Neuronal stem cell (in vitro differentiated cells): ENCODE results near the gene OLIG1.

Experiments
- DNase-seq: peaks from one replicate; pipeline ENCODE4 v3.0.0-alpha.2; 2013; ENCODE audit warnings: low spot score
- H2AFZ ChIP-seq: one replicate; pipeline ENCODE4 v1.6.1; 2013; ENCODE audit warnings: mild to moderate bottlenecking, low read length, inconsistent platforms
- H2AK5ac ChIP-seq: 2 replicates; pipeline ENCODE4 v1.6.1; 2013; ENCODE audit warnings: low read depth, mild to moderate bottlenecking, inconsistent platforms, low read length, moderate library complexity, mixed read lengths
- H2BK120ac ChIP-seq: 2 replicates; pipeline ENCODE4 v1.6.1; 2013; ENCODE audit warnings: low read depth, mild to moderate bottlenecking, inconsistent platforms, low read length, moderate library complexity, mixed read lengths
- H2BK12ac ChIP-seq: one replicate; pipeline ENCODE4 v1.6.1; 2013; ENCODE audit warnings: low read length, inconsistent platforms
- H2BK15ac ChIP-seq: 2 replicates; pipeline ENCODE4 v1.6.1; 2013; ENCODE audit warnings: mild to moderate bottlenecking, low read length, inconsistent platforms, mixed read lengths
- H2BK5ac ChIP-seq: one replicate; pipeline ENCODE4 v1.6.1; 2013; ENCODE audit warnings: inconsistent platforms, mild to moderate bottlenecking, low read length, moderate library complexity
- H3K14ac ChIP-seq: one replicate; pipeline ENCODE4 v1.6.1; 2013; ENCODE audit warnings: low read length, inconsistent platforms
- H3K18ac ChIP-seq: 2 replicates; pipeline ENCODE4 v1.6.1; 2013; ENCODE audit warnings: low read length, inconsistent platforms
- H3K23ac ChIP-seq: 2 replicates; pipeline ENCODE4 v1.6.1; 2013; ENCODE audit warnings: low read depth, mild to moderate bottlenecking, mixed read lengths, low read length, inconsistent platforms; ENCODE audit not compliant: poor library complexity
- H3K27ac ChIP-seq: replicated peaks from 3 replicates; pipeline ENCODE4 v1.5.1; 2013; ENCODE audit warnings: low read length, inconsistent platforms
- H3K27me3 ChIP-seq, 3 experiments: 2 replicates each; pipeline ENCODE4 v1.6.1; 2013; ENCODE audit warnings: low read length in 3 of 3, mild to moderate bottlenecking in 2 of 3, inconsistent platforms in 1 of 3, low read depth in 1 of 3, mixed read lengths in 1 of 3, moderate library complexity in 1 of 3; ENCODE audit not compliant: control insufficient read depth in 3 of 3, insufficient read depth in 3 of 3
- H3K36me3 ChIP-seq, 2 donors: replicated peaks in 1 of 2; 2 replicates each; pipeline ENCODE4 v1.6.1; 2013; ENCODE audit warnings: low read length in 2 of 2; ENCODE audit not compliant: control insufficient read depth in 2 of 2, insufficient read depth in 2 of 2
- H3K4ac ChIP-seq: 2 replicates; pipeline ENCODE4 v1.6.1; 2013; ENCODE audit warnings: inconsistent platforms, mild to moderate bottlenecking, low read length, moderate library complexity
- H3K4me1 ChIP-seq, 2 donors: 1 replicate in 1 of 2; 2 replicates in 1 of 2; pipeline ENCODE4 v1.6.1; 2013; ENCODE audit warnings: low read length in 2 of 2, low read depth in 1 of 2; ENCODE audit not compliant: control insufficient read depth in 2 of 2, insufficient read depth in 1 of 2
- H3K4me2 ChIP-seq: one replicate; pipeline ENCODE4 v1.6.1; 2013; ENCODE audit warnings: mild to moderate bottlenecking, low read length, inconsistent platforms; ENCODE audit not compliant: insufficient read depth, poor library complexity, severe bottlenecking
- H3K4me3 ChIP-seq, 2 donors: 2 replicates each; pipeline ENCODE4 v1.5.1; 2013; ENCODE audit warnings: low read length in 2 of 2, mild to moderate bottlenecking in 2 of 2, inconsistent platforms in 1 of 2, moderate library complexity in 1 of 2
- H3K79me1 ChIP-seq: one replicate; pipeline ENCODE4 v1.6.1; 2013; ENCODE audit warnings: low read depth, mild to moderate bottlenecking, inconsistent platforms, low read length, moderate library complexity
- H3K9ac ChIP-seq: one replicate; pipeline ENCODE4 v1.6.1; 2013; ENCODE audit warnings: mild to moderate bottlenecking, low read depth, low read length, inconsistent platforms; ENCODE audit not compliant: poor library complexity
- H3K9me3 ChIP-seq, 2 donors: replicated peaks in 1 of 2; 2 replicates each; pipeline versions ENCODE3 to v1.6.1; 2013; ENCODE audit warnings: low read length in 2 of 2, mild to moderate bottlenecking in 2 of 2, inconsistent platforms in 1 of 2, low read depth in 1 of 2, mixed read lengths in 1 of 2, moderate library complexity in 1 of 2; ENCODE audit not compliant: control insufficient read depth in 2 of 2, insufficient read depth in 1 of 2
- H4K8ac ChIP-seq: one replicate; pipeline ENCODE4 v1.6.1; 2013; ENCODE audit warnings: low read depth, mild to moderate bottlenecking, inconsistent platforms, low read length, moderate library complexity
- H4K91ac ChIP-seq: one replicate; pipeline ENCODE4 v1.6.1; 2013; ENCODE audit warnings: low read length, low read depth, mild to moderate bottlenecking, inconsistent platforms; ENCODE audit not compliant: poor library complexity
- WGBS, 2 donors: extraction: QIAGEN DNeasy Blood & Tissue Kit; methylation state at CpG; one replicate each; pipeline ENCODE4 v1.1.7; 2013; ENCODE audit warnings: missing lambda C conversion rate in 2 of 2, mixed read lengths in 1 of 2; ENCODE audit not compliant: insufficient read length in 2 of 2, insufficient replicate concordance in 1 of 2; ENCODE audit errors: extremely low coverage in 2 of 2; 5-methylcytosine and 5-hydroxymethylcytosine counted together

Gene OLIG1

GRCh38 chr21:33078907-33079582 lies 9.1 kb downstream of the OLIG1 start:
- H2AFZ ChIP-seq = no peak overlapping the region
- H3K23ac ChIP-seq = no peak overlapping the region
- no peaks in the 10 kb centered on the region for H3K36me3 ChIP-seq
- H3K27ac ChIP-seq = no peak overlapping the region
- no peak overlapping the region for H3K4me2 ChIP-seq
- H4K8ac ChIP-seq = no peak overlapping the region
- no peak overlapping the region for H3K4ac ChIP-seq
- H3K4me1 ChIP-seq = peaks cover 9 to 17% of the 10 kb centered on the region in 2 donors
- no peak overlapping the region for H3K9ac ChIP-seq
- no CpG with 5 or more reads among the region's 10 CpGs for WGBS, 2 donors
- no peaks in the 10 kb centered on the region for H3K79me1 ChIP-seq
- H3K18ac ChIP-seq = peak overlapping the region; percentile 71
- no peak overlapping the region for H2BK120ac ChIP-seq
- H3K14ac ChIP-seq = no peak overlapping the region
- DNase-seq = no peak
- no peak overlapping the region for H2BK15ac ChIP-seq
- no peak overlapping the region for H2BK12ac ChIP-seq
- H2AK5ac ChIP-seq = no peak overlapping the region
- H3K9me3 ChIP-seq = peaks cover 0 to 2% of the 10 kb centered on the region in 2 donors
- no peak overlapping the region for H3K4me3 ChIP-seq
- no peak overlapping the region for H4K91ac ChIP-seq
- no peak overlapping the region for H2BK5ac ChIP-seq
- peaks cover 0 to 51% (median 29%) of the 10 kb centered on the region in 3 experiments for H3K27me3 ChIP-seq

- no peaks in the 10 kb centered on the region for H3K79me1 ChIP-seq
Observed at GRCh38 chr21:33080376-33080775, 10.4 kb downstream of the OLIG1 start.

GRCh38 chr21:33080776-33081175 lies 10.8 kb downstream of the OLIG1 start:
- no peak overlapping the region for H3K27ac ChIP-seq
- no peaks in the 10 kb centered on the region for H3K36me3 ChIP-seq
- no peak overlapping the region for H3K23ac ChIP-seq
- H4K91ac ChIP-seq = no peak overlapping the region
- H2AK5ac ChIP-seq = no peak overlapping the region
- H2BK12ac ChIP-seq = no peak overlapping the region
- H3K4me2 ChIP-seq = no peak overlapping the region
- H3K9ac ChIP-seq = no peak overlapping the region
- DNase-seq = no peak
- WGBS, 2 donors = no CpG with 5 or more reads among the region's 3 CpGs
- no peak overlapping the region for H2BK15ac ChIP-seq
- H2BK120ac ChIP-seq = no peak overlapping the region
- no peak overlapping the region for H4K8ac ChIP-seq
- no peak overlapping the region for H3K14ac ChIP-seq
- H3K4me1 ChIP-seq = peaks cover 0 to 9% of the 10 kb centered on the region in 2 donors
- H3K79me1 ChIP-seq = no peaks in the 10 kb centered on the region
- no peak overlapping the region for H3K4ac ChIP-seq
- peak overlapping the region; percentile 73 for H3K18ac ChIP-seq
- H2AFZ ChIP-seq = no peak overlapping the region
- peaks cover 0 to 2% of the 10 kb centered on the region in 2 donors for H3K9me3 ChIP-seq
- H2BK5ac ChIP-seq = no peak overlapping the region
- H3K27me3 ChIP-seq = peaks cover 0 to 42% (median 15%) of the 10 kb centered on the region in 3 experiments
- no peak overlapping the region for H3K4me3 ChIP-seq

More at GRCh38 chr21:33080376-33080775, 10.4 kb downstream of the OLIG1 start:
- Histone ChIP-seq H3K27ac (no peak overlapping the region), H2BK5ac (no peak overlapping the region), H3K4ac (no peak overlapping the region), H2BK12ac (no peak overlapping the region), H3K14ac (no peak overlapping the region), H4K8ac (no peak overlapping the region), H3K9me3 (peaks cover 0 to 2% of the 10 kb centered on the region in 2 donors), H2AK5ac (no peak overlapping the region), H3K4me1 (peaks cover 3 to 13% of the 10 kb centered on the region in 2 donors), H3K4me3 (no peak overlapping the region), H2BK15ac (no peak overlapping the region), H2BK120ac (no peak overlapping the region), H4K91ac (no peak overlapping the region), H3K27me3 (peaks cover 0 to 46% (median 19%) of the 10 kb centered on the region in 3 experiments), H2AFZ (no peak overlapping the region), H3K18ac (no peak overlapping the region), H3K23ac (no peak overlapping the region), H3K4me2 (no peak overlapping the region), H3K36me3 (no peaks in the 10 kb centered on the region), H3K9ac (no peak overlapping the region)
- WGBS, 2 donors = no CpG with 5 or more reads among the region's 3 CpGs
- DNase-seq = no peak

- H3K27me3 ChIP-seq = peaks cover 0 to 49% (median 0%) of the 10 kb centered on the region in 3 experiments
- no peak overlapping the region for H2AFZ ChIP-seq
- no peak overlapping the region for H2BK120ac ChIP-seq
- no peak overlapping the region for H4K91ac ChIP-seq
- H2BK12ac ChIP-seq = no peak overlapping the region
- no peaks in the 10 kb centered on the region for H3K79me1 ChIP-seq
- no peak overlapping the region for H2AK5ac ChIP-seq
- H3K9ac ChIP-seq = no peak overlapping the region
- H3K27ac ChIP-seq = no peak overlapping the region
- no peaks in the 10 kb centered on the region for H3K4me1 ChIP-seq
- H3K36me3 ChIP-seq = no peaks in the 10 kb centered on the region
- no peak overlapping the region for H4K8ac ChIP-seq
- H3K9me3 ChIP-seq = no peaks in the 10 kb centered on the region
- no peak overlapping the region for H3K23ac ChIP-seq
- H2BK5ac ChIP-seq = no peak overlapping the region
- no peak overlapping the region for H3K18ac ChIP-seq
- DNase-seq = no peak
- no peak overlapping the region for H3K4me2 ChIP-seq
- no peak overlapping the region for H3K4me3 ChIP-seq
- no peak overlapping the region for H3K4ac ChIP-seq
- no peak overlapping the region for H2BK15ac ChIP-seq
- H3K14ac ChIP-seq = no peak overlapping the region
- no CpG with 5 or more reads among the region's 5 CpGs for WGBS, 2 donors
Observed at GRCh38 chr21:33088384-33088783, 18.4 kb downstream of the OLIG1 start.
